Activated T-cell treated with anti-CD3 and anti-CD28 coated beads for 24 hours (primary cell): ENCODE results near the gene TASOR.
"Not testable (repeated sequence)": the region's sequence is repeated elsewhere in the genome, so short reads cannot be mapped to it uniquely, and the experiment has no call there.

Source experiments
- DNase-seq: peaks from one replicate; pipeline ENCODE4 v3.0.0-alpha.2; 2020; ENCODE audit warnings: low read depth

The TASOR gene

GRCh38 chr3:56683122-56683817 is at the start of gene TASOR:
Gene TASOR (minus strand): TSS chr3:56683265. CDS start chr3:56683006, 259 bp downstream.
- DNase-seq = peak; percentile 79

DNA sequence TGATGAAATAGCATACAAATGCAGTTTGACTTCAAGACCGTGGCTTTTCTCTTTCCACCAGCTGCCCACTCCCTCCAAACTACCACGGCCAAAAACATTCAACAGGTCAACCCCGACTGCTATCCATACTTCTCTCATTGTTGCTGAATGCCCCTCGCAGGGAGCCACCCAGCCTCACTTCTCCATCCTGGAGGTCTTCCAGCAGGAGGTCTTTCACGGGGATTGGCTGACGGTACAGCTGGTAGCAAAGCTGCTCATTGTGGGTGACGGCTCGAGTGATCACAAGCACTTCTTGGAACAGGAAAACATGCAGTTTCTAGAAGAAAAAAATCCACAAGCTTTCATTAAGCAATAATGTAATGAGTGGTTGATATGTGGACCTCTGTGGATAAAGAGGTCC is 49.0 kb upstream of the TASOR start:
- no peak for DNase-seq

- peak; percentile 56 for DNase-seq
Measured at GRCh38 chr3:56725175-56725574, 42.1 kb upstream of the TASOR start.

DNA sequence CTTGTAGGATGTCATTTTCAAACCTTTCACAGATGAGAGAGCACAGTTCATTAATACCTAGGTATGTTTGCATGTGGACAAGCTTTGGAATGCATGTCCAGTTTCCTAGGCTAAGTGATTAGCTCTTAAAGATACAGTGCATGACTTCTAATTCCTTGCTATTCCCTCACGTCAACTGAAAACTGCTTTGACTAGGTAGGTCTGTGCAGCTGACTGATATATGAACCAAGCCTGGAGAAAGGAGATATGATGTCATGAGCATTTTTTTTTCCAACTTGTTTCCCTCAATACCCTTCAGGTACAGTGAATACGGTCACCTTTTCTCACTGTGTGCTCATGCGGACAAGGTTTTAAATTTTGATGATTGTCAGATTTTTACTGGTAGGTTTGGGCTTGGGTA is 41.6 kb upstream of the TASOR start:
- no peak for DNase-seq

- DNase-seq = no peak
Measured at GRCh38 chr3:56720849-56721248, 37.8 kb upstream of the TASOR start.

- not testable (repeated sequence) for DNase-seq
Measured at GRCh38 chr3:56718809-56719208, 35.7 kb upstream of the TASOR start.

DNA sequence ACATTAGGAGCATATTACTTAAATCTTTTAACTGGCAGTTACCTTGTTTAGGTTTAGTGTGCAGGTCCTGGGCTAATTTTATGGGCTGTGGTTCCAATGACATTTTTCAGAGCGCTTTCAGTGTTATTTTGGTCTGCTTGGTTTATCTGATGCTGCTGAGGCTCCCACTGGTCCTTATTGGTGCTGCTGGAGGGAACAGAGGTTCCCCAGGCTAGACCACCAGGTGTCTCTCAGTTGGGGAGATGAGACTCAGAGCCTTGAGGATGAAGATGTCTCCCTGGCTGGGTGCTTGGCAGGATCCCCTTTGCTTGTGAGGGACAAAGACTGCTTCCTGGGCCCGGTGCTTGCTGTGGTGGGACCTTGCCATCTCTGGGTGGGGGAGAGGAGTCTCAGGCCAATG is 28.3 kb upstream of the TASOR start:
- no peak for DNase-seq

DNA sequence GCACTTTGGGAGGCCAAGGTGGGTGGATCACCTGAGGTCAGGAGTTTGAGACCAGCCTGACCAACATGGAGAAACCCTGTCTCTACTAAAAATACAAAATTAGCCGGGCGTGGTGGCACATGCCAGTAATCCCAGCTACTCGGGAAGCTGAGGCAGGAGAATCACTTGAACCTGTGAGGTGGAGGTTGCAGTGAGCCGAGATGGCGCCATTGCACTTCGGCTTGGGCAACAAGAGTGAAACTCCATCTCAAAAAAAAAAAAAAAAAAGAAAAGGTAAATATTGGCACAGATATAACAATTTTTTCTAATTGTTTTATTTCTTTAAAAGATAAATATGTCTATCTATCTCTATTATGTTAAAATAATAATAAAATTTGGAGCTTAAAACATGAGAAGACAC is 24.3 kb upstream of the TASOR start:
- not testable (repeated sequence) for DNase-seq

DNA sequence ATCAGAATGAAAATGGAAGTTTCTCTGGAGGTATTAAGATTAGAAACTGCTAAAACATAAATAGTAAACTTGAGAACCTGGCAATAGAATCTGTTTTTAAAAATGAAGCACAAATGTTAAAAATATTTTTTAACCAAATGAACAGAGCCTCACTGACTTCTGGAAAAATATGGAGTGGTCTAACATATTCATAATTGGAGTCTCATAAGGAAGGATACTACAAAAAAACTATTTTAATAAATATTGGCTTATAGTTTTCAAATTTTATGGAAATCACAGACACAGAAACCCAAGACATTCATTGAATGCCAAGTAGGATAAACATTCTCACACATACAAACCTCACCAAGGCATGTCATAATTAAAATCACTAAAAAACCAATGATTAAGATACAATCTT is 23.6 kb upstream of the TASOR start:
- no peak for DNase-seq

GRCh38 chr3:56704706-56705105 is 21.6 kb upstream of the TASOR start:
- DNase-seq = no peak

DNA sequence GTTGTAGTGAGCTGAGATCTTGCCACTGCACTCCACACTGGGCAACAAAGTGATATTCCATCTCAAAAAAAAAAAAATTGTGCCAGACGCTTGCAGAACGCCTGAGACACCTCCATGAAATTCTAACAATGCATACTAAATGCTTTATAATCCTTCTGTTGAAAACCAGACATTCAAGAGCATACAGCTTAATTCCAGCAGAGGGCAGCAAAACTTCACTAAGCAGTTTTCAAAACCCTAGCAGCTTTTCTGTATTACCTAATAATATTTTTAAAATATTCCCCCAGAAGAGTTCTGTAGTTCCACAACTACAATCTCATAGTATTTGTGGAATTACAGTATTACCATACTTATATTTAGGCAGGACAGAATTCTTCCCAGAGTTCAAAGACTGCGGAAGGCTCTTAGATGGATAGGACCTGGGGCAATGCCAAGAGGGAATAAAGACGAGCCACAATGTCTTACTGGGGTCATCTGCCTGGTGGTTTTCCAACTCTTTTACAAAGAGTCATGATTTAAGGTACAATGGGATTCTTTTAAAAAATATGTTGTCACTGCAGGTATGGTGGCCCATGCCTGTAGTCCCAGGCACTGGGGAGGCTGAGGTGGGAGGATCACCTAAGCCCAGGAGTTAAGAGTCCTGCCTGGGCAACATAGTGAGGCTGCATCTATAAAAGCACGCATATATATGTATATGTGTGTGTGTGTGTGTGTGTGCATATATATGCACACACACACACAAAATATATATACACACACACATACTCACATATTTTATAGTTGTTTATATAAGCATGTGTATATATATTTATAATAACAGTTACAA is 19.6 kb upstream of the TASOR start:
- DNase-seq = peak; percentile 27

DNA sequence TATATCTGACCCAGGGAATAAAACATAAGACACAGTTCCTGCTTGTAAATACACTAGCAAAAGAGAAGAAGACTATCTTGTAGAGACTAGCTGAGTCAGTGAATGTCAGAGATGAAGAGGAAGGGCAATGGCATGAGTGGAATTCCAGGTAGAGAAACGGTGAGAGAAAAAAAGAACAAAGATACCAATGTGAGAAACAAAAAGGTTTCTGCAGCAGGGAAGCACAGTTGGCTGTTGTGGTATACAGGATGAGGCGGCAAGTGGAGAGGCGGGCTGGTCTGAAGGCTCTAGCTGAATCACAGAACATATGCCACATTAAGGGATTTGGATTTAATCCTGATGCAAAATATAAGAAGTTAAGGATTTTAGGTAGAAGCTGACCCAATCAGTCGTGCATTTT is 17.1 kb upstream of the TASOR start:
- DNase-seq = no peak

DNA sequence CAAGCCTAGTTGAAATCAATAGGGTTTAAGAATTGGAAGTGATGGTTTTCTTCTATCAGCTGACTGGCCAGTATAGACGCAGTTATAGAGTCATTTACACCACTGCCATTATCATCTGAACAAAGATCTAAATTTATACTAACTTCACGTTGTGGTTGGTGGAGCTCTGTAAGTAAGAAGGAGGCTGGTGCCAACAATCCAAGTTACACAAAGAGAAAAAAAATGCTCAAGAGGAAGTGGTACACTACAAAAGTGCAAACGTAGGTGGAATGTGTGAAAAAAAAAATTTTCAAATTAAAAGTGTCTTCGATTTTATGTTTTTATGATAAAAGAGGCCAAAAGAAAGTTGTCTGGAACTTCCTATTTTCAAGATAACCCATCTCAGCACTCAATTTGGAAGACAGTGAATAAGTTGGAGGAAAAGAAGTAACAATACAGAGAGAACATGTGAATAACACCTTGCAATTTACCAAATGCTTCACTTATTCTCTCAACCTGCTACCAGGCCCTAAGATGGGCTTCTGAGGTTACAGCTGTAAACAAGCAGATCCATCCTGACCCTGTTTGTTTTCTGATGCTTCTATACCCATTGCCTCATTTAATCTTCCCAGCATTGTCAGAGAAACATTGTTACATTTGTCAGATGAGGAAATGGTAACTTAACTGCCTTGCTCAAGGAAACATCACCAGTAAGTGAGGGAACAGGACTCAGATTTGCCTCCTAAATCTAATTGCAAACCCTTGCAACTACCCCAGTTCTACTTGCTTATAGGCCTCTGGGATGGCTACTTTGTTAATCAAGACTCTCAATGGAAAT is 12.0 kb upstream of the TASOR start:
- DNase-seq = no peak

GRCh38 chr3:56693750-56694149 is 10.7 kb upstream of the TASOR start:
- no peak for DNase-seq

GRCh38 chr3:56692520-56693433 is 9.7 kb upstream of the TASOR start:
- DNase-seq = peak; percentile 17

- DNase-seq = not testable (repeated sequence)
Measured at GRCh38 chr3:56692001-56692365, 8.9 kb upstream of the TASOR start.

GRCh38 chr3:56691165-56692000 is 8.3 kb upstream of the TASOR start:
- DNase-seq = no peak

GRCh38 chr3:56689303-56689702 is 6.2 kb upstream of the TASOR start:
- no peak for DNase-seq

- DNase-seq = no peak
Measured at GRCh38 chr3:56688191-56688590, 5.1 kb upstream of the TASOR start.

DNA sequence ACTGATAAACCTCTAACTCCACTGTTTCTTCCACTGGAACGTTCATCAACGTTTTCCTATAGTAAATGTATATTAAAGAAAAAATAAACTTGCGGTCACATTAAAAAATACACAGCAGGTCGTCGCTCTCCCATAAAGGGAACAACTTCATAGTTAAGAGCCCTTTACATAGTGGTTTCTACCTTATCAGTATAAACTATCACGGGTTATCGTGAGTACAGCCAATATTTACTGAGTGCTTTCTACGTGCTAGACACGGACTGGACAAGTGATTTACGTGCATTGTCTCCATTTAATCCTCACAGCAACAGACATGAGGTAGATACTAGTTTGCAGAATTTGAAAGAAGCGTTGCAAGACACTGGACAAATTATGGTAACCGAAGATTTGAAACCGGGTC is 964 bp upstream of the TASOR start:
- DNase-seq = no peak
